A549 (cell line): ENCODE results near the gene PLD2. TPM values are rescaled to one million over a fixed set of nuclear protein-coding genes. Genes with fewer than 3 reads are reported as not detected.

Experiments
- ATAC-seq, 2 experiments: fragments of 200-7000 bp in 1 of 2; fragments of >200 bp in 1 of 2; cut with Nextera tagmentation in 1 of 2; cut with Tn5 transposase in 1 of 2; 3 replicates each; pipeline versions ENCODE4 v1.8.0 to v1.9.1; 2018 to 2020; ENCODE audit warnings: mild to moderate bottlenecking in 1 of 2, moderate library complexity in 1 of 2
- CTCF ChIA-PET: fragments of 300-600 bp; sonication (Branson Sonifier 250); formaldehyde crosslinking; extraction: SDS; loops from one replicate; lab custom pipeline; 2021; ENCODE audit warnings: antibody characterized with exemption, inconsistent platforms; lab: Yijun Ruan, JAX
- POLR2A ChIA-PET: fragments of 350-600 bp; formaldehyde crosslinking; extraction: SDS; loops from one replicate; lab custom pipeline; 2021; ENCODE audit warnings: antibody characterized with exemption, inconsistent platforms; lab: Yijun Ruan, JAX
- DNase-seq, 2 experiments: peaks; one replicate each; pipeline versions ENCODE4 v3.0.0 to v3.0.0-alpha.2; 2011 to 2016; ENCODE audit warnings: low read depth in 1 of 2, low spot score in 1 of 2
- FAIRE-seq: peaks from 2 replicates; lab custom pipeline; 2011; peaks lifted over from hg19 to GRCh38; lab: Jason Lieb, UNC
- H3K27ac ChIP-seq, 2 experiments: fragments of >200 bp; sonication (Bioruptor Twin); formaldehyde crosslinking; 3 replicates each; pipeline ENCODE4 v1.5.1; 2016 to 2017
- H3K4me1 ChIP-seq: fragments of >200 bp; sonication (Bioruptor Twin); formaldehyde crosslinking; 3 replicates; pipeline ENCODE4 v1.6.1; 2016
- H3K4me2 ChIP-seq: fragments of >200 bp; sonication (Bioruptor Twin); formaldehyde crosslinking; 3 replicates; pipeline ENCODE4 v1.6.1; 2016
- H3K4me3 ChIP-seq: fragments of >200 bp; sonication (Bioruptor Twin); formaldehyde crosslinking; 3 replicates; pipeline ENCODE4 v1.5.1; 2016
- H3K9me3 ChIP-seq: fragments of >200 bp; sonication (Bioruptor Twin); formaldehyde crosslinking; 3 replicates; pipeline ENCODE4 v1.6.1; 2016
- BCL3 ChIP-seq: fragments of >200 bp; sonication (Bioruptor Twin); formaldehyde crosslinking; IDR thresholded peaks from 3 replicates; pipeline ENCODE4 v1.6.1; 2016
- BHLHE40 ChIP-seq: IDR thresholded peaks from 2 replicates; pipeline ENCODE4 v1.6.1; 2012; ENCODE audit warnings: low read depth, low read length, inconsistent platforms
- CEBPB ChIP-seq, 2 experiments: fragments of >200 bp in 1 of 2; sonication (Bioruptor Twin) in 1 of 2; formaldehyde crosslinking in 1 of 2; IDR thresholded peaks; 2 replicates each; pipeline ENCODE4 v1.6.1; 2012 to 2016
- CHD4 ChIP-seq: fragments of 200-600 bp; sonication (generic); IDR thresholded peaks from 2 replicates; pipeline ENCODE4 v1.6.1; 2016; ENCODE audit warnings: antibody characterized with exemption, mild to moderate bottlenecking, borderline replicate concordance
- CTCF ChIP-seq: fragments of >200 bp; sonication (Bioruptor Twin); formaldehyde crosslinking; IDR thresholded peaks from 3 replicates; pipeline ENCODE4 v1.5.1; 2016
- ESRRA ChIP-seq: fragments of 150-350 bp; IDR thresholded peaks from 2 replicates; pipeline ENCODE4 v1.6.1; 2014; ENCODE audit warnings: mild to moderate bottlenecking, low read length, borderline replicate concordance
- FOSL2 ChIP-seq, 2 experiments: fragments of 450-650 bp in 1 of 2; fragments of >200 bp in 1 of 2; sonication (Bioruptor Twin) in 1 of 2; formaldehyde crosslinking; IDR thresholded peaks; 2 replicates each; pipeline versions ENCODE4 v1.5.0 to v1.6.1; 2016 to 2020; ENCODE audit warnings: mild to moderate bottlenecking in 1 of 2, moderate library complexity in 1 of 2
- FOXS1 ChIP-seq: fragments of 250-450 bp; sonication (Bioruptor Pico); IDR thresholded peaks from 2 replicates; pipeline ENCODE4 v1.5.0; 2020; ENCODE audit warnings: mild to moderate bottlenecking, moderate library complexity
- HEYL ChIP-seq: fragments of 250-450 bp; sonication (Bioruptor Pico); IDR thresholded peaks from 2 replicates; pipeline ENCODE4 v1.8.0; 2021; ENCODE audit warnings: mild to moderate bottlenecking, moderate library complexity
- HOXA7 ChIP-seq: fragments of 250-450 bp; sonication (Bioruptor Pico); IDR thresholded peaks from 2 replicates; pipeline ENCODE4 v1.5.0; 2020; ENCODE audit warnings: mild to moderate bottlenecking, moderate library complexity
- HOXB13 ChIP-seq: fragments of 250-450 bp; sonication (Bioruptor Pico); IDR thresholded peaks from 2 replicates; pipeline ENCODE4 v1.5.0; 2020; ENCODE audit warnings: low read depth, mild to moderate bottlenecking, moderate library complexity
- HOXB5 ChIP-seq: fragments of 250-450 bp; sonication (Bioruptor Pico); IDR thresholded peaks from 2 replicates; pipeline ENCODE4 v1.5.0; 2020; ENCODE audit warnings: mild to moderate bottlenecking, moderate library complexity
- JUN ChIP-seq, 2 experiments: fragments of >200 bp; sonication (Bioruptor Twin); formaldehyde crosslinking; IDR thresholded peaks; 2 replicates in 1 of 2; 3 replicates in 1 of 2; pipeline ENCODE4 v1.6.1; 2016 to 2017
- KDM5A ChIP-seq: fragments of 200-600 bp; sonication (generic); IDR thresholded peaks from 2 replicates; pipeline ENCODE4 v1.6.1; 2016; ENCODE audit warnings: antibody characterized with exemption, mild to moderate bottlenecking
- MAX ChIP-seq: IDR thresholded peaks from 2 replicates; pipeline ENCODE4 v1.6.1; 2012
- MAZ ChIP-seq: fragments of 150-350 bp; IDR thresholded peaks from 2 replicates; pipeline ENCODE4 v1.6.1; 2014; ENCODE audit warnings: antibody characterized with exemption, low read depth, low read length, borderline replicate concordance
- NPAS2 ChIP-seq: fragments of 250-450 bp; sonication (Bioruptor Pico); IDR thresholded peaks from 2 replicates; pipeline ENCODE4 v1.8.0; 2022; ENCODE audit warnings: mild to moderate bottlenecking, moderate library complexity, borderline replicate concordance
- NR3C1 ChIP-seq: fragments of >200 bp; sonication (Bioruptor Twin); formaldehyde crosslinking; IDR thresholded peaks from 3 replicates; pipeline ENCODE4 v1.6.1; 2017
- PBX3 ChIP-seq: IDR thresholded peaks from 2 replicates; pipeline ENCODE4 v1.6.1; 2012
- RARB ChIP-seq: fragments of 250-450 bp; sonication (Bioruptor Pico); IDR thresholded peaks from 2 replicates; pipeline ENCODE4 v1.8.0; 2021; ENCODE audit warnings: mild to moderate bottlenecking, moderate library complexity
- RCOR1 ChIP-seq: fragments of 150-350 bp; IDR thresholded peaks from 2 replicates; pipeline ENCODE4 v1.6.1; 2014; ENCODE audit warnings: antibody characterized with exemption, low read length, low read depth
- RFX5 ChIP-seq: fragments of 450-650 bp; IDR thresholded peaks from 2 replicates; pipeline ENCODE4 v1.7.1; 2014; ENCODE audit warnings: antibody characterized with exemption, mild to moderate bottlenecking, moderate library complexity
- RNF2 ChIP-seq: fragments of 200-600 bp; sonication (generic); IDR thresholded peaks from 2 replicates; pipeline ENCODE4 v1.6.1; 2016; ENCODE audit warnings: low read depth, mild to moderate bottlenecking, antibody characterized with exemption, moderate library complexity, borderline replicate concordance
- USF2 ChIP-seq: fragments of 450-650 bp; IDR thresholded peaks from 2 replicates; pipeline ENCODE4 v1.6.1; 2014; ENCODE audit warnings: antibody characterized with exemption
- ZC3H11A ChIP-seq: fragments of 450-650 bp; IDR thresholded peaks from 2 replicates; pipeline ENCODE4 v1.6.1; 2014; ENCODE audit warnings: antibody characterized with exemption, mild to moderate bottlenecking
- ZFP36 ChIP-seq: fragments of 450-650 bp; IDR thresholded peaks from 2 replicates; pipeline ENCODE4 v1.6.1; 2014; ENCODE audit warnings: borderline replicate concordance; ENCODE audit not compliant: partially characterized antibody
- ZSCAN20 ChIP-seq: fragments of 250-450 bp; sonication (Bioruptor Pico); IDR thresholded peaks from 2 replicates; pipeline ENCODE4 v1.8.0; 2022; ENCODE audit warnings: mild to moderate bottlenecking, moderate library complexity
- WGBS: methylation state at CpG from one replicate; pipeline ENCODE4 v1.1.6; 2017; ENCODE audit errors: missing lambda C conversion rate; 5-methylcytosine and 5-hydroxymethylcytosine counted together
- polyA plus RNA-seq, 4 experiments: library from polyadenylated mRNA; depleted of rRNA in 3 of 4; stranded (reverse); fragments of >200 nt; fragmentation: RNase III in 1 of 4; extraction: RNeasy Plus Mini Kit Qiagen cat#74134 plus additional on column Dnase treatment in 1 of 4; gene quantifications; 2 replicates in 3 of 4; 3 replicates in 1 of 4; pipeline ENCODE4 v1.2.3, GENCODE V29; 2011 to 2017

The PLD2 gene
- polyA plus RNA-seq, 2 of the 4 experiments (the other 2 are of a cell fraction), result 17.0 to 23.0 TPM

GRCh38 chr17:4851084-4851483 is 44.1 kb downstream of the PLD2 start:
- ATAC-seq (no peak), FAIRE-seq (peak; percentile 28), DNase-seq (no peak)
- H3K9me3 ChIP-seq, result no peaks in the 10 kb centered on the region
- H3K27ac ChIP-seq, result peak overlapping the region; percentile 43 to 78; a peak in 4 of 6 replicates
- H3K4me2 ChIP-seq, result peak overlapping the region; percentile 68
- TF ChIP-seq RFX5 (no peak), FOSL2 (IDR thresholded peaks at IDR 0.05) (no peak), FOSL2 (CRISPR knock-in tag; IDR thresholded peaks at IDR 0.05) (no peak), NR3C1 (no peak), CHD4 (no peak), JUN (IDR thresholded peaks at IDR 0.05) (no peak), FOXS1 (no peak), ZC3H11A (no peak), HEYL (CRISPR knock-in tag) (no peak), HOXA7 (CRISPR knock-in tag) (no peak), HOXB5 (no peak), ZSCAN20 (CRISPR knock-in tag) (no peak), MAX (no peak), CTCF (no peak), RNF2 (no peak), USF2 (no peak), RARB (CRISPR knock-in tag) (no peak)
- ChIA-PET POLR2A (interaction anchor here (1.0 kb wide), 1 partner anchor 55 kb away, joined by 4 read pairs; the partner anchor contains the start of gene PSMB6), CTCF (interaction anchor here (0.6 to 4.4 kb wide), 8 partner anchors 10 to 244 kb away, joined by 3 to 18 read pairs (median 8); partner anchors contain the start of genes CAMTA2 and MED11)
- peaks cover 68% of the 10 kb centered on the region for H3K4me1 ChIP-seq
- 97% methylated on average over 3 of the region's 3 CpGs for WGBS
- H3K4me3 ChIP-seq, result no peak overlapping the region

GRCh38 chr17:4852567-4853207 is 45.7 kb downstream of the PLD2 start:
- peak; percentile 36 to 40 for ATAC-seq
- POLR2A ChIA-PET, result no interaction called here

More at GRCh38 chr17:4852567-4853207, 45.7 kb downstream of the PLD2 start:
- Histone ChIP-seq H3K9me3 (no peaks in the 10 kb centered on the region), H3K4me1 (peaks cover 65% of the 10 kb centered on the region), H3K4me2 (peak overlapping the region; percentile 68), H3K27ac (peak overlapping the region; percentile 24 to 83; a peak in 4 of 6 replicates), H3K4me3 (no peak overlapping the region)
- CTCF ChIA-PET, result interaction anchor here (0.8 to 4.4 kb wide), 6 partner anchors 9 to 121 kb away, joined by 3 to 18 read pairs (median 3); partner anchors contain the start of gene MED11
- TF ChIP-seq HOXB13 (no peak), CHD4 (no peak), MAZ (no peak), HOXA7 (CRISPR knock-in tag) (no peak), ZFP36 (no peak), USF2 (no peak), BHLHE40 (no peak), ESRRA (no peak), ZSCAN20 (CRISPR knock-in tag) (no peak), PBX3 (no peak), BCL3 (no peak), NPAS2 (CRISPR knock-in tag) (no peak), CEBPB (IDR thresholded peaks at IDR 0.05) (no peak), RCOR1 (no peak), RNF2 (no peak), NR3C1 (no peak), KDM5A (no peak)
- DNase-seq (peak in 1 of 2 experiments; percentile 56), FAIRE-seq (no peak)
